ENCODE measurements around the gene BLID.

GRCh38 chr11:122103726-122104125 is 12.3 kb downstream of the BLID start:
- TF ChIP-seq, protein P1, sequence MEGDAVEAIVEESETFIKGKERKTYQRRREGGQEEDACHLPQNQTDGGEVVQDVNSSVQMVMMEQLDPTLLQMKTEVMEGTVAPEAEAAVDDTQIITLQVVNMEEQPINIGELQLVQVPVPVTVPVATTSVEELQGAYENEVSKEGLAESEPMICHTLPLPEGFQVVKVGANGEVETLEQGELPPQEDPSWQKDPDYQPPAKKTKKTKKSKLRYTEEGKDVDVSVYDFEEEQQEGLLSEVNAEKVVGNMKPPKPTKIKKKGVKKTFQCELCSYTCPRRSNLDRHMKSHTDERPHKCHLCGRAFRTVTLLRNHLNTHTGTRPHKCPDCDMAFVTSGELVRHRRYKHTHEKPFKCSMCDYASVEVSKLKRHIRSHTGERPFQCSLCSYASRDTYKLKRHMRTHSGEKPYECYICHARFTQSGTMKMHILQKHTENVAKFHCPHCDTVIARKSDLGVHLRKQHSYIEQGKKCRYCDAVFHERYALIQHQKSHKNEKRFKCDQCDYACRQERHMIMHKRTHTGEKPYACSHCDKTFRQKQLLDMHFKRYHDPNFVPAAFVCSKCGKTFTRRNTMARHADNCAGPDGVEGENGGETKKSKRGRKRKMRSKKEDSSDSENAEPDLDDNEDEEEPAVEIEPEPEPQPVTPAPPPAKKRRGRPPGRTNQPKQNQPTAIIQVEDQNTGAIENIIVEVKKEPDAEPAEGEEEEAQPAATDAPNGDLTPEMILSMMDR (IDR thresholded peaks at IDR 0.05), result no peak
- no peak for TF ChIP-seq POLR2A (IDR thresholded peaks at IDR 0.05)
